Stimulated activated CD8-positive, alpha-beta memory T cell treated with anti-CD3 and anti-CD28 coated beads, Interleukin-4, amount 100 ng/mL, for 24 hours (primary cell): ENCODE data around the gene SLCO2A1.

Experiments
- DNase-seq: peaks from one replicate; pipeline ENCODE4 v3.0.0-alpha.2; 2020; ENCODE audit warnings: low read depth

Gene SLCO2A1

GRCh38 chr3:133884054-133884886 is 145.5 kb downstream of the SLCO2A1 start:
- DNase-seq: no peak

GRCh38 chr3:133883641-133884040 is 146.1 kb downstream of the SLCO2A1 start:
- no peak for DNase-seq

GRCh38 chr3:133882986-133883586 is 146.6 kb downstream of the SLCO2A1 start:
- DNase-seq: no peak

GRCh38 chr3:133881939-133882825 is 147.5 kb downstream of the SLCO2A1 start:
- no peak for DNase-seq

GRCh38 chr3:133881492-133881891 is 148.2 kb downstream of the SLCO2A1 start:
- DNase-seq: no peak

GRCh38 chr3:133880886-133881455 is 148.8 kb downstream of the SLCO2A1 start:
- DNase-seq: no peak

GRCh38 chr3:133880287-133880686 is 149.4 kb downstream of the SLCO2A1 start:
- no peak for DNase-seq

GRCh38 chr3:133878518-133878917 is 151.2 kb downstream of the SLCO2A1 start:
- no peak for DNase-seq
